K562 (cell line): ENCODE data around the gene ARL10. TPM values are rescaled to one million over a fixed set of nuclear protein-coding genes. Genes with fewer than 3 reads are reported as not detected.

Experiments
- AFF1 ChIP-seq, 2 experiments: fragments of 450-650 bp; IDR thresholded peaks; 2 replicates each; pipeline ENCODE4 v1.6.1; 2018; ENCODE audit warnings: mild to moderate bottlenecking in 2 of 2, low read depth in 1 of 2; ENCODE audit not compliant: partially characterized antibody in 2 of 2
- FIP1L1 ChIP-seq: fragments of 200-400 bp; formaldehyde crosslinking; IDR thresholded peaks from 2 replicates; pipeline ENCODE4 v1.6.1; 2018; ENCODE audit warnings: mild to moderate bottlenecking, low read depth, low read length; ENCODE audit not compliant: poor library complexity, severe bottlenecking
- FOSL1 ChIP-seq: fragments of 200-800 bp; sonication (Bioruptor generic); conservative IDR thresholded peaks from 2 replicates; pipeline ENCODE4 v1.6.1; 2016; ENCODE audit warnings: missing genetic modification characterization, missing compliant biosample characterization
- HDAC1 ChIP-seq, 2 experiments: fragments of 450-650 bp; IDR thresholded peaks; 2 replicates each; pipeline ENCODE4 v1.6.1; 2016 to 2017; ENCODE audit warnings: inconsistent platforms in 1 of 2, mild to moderate bottlenecking in 1 of 2, moderate library complexity in 1 of 2
- LEF1 ChIP-seq: fragments of 450-650 bp; IDR thresholded peaks from 2 replicates; pipeline ENCODE4 v1.6.1; 2016; ENCODE audit warnings: mild to moderate bottlenecking
- MEIS2 ChIP-seq: fragments of 450-650 bp; IDR thresholded peaks from 2 replicates; pipeline ENCODE4 v1.6.1; 2014; ENCODE audit warnings: mild to moderate bottlenecking; ENCODE audit not compliant: partially characterized antibody
- NONO ChIP-seq, 2 experiments: fragments of 200-400 bp in 1 of 2; fragments of 450-650 bp in 1 of 2; formaldehyde crosslinking in 1 of 2; IDR thresholded peaks; 2 replicates each; pipeline ENCODE4 v1.6.1; 2017; ENCODE audit warnings: low read depth in 2 of 2, mild to moderate bottlenecking in 2 of 2, moderate library complexity in 2 of 2, low read length in 1 of 2
- NR2C2 ChIP-seq, 2 experiments: fragments of 200-800 bp in 1 of 2; sonication (Bioruptor generic) in 1 of 2; sonication (generic) in 1 of 2; formaldehyde crosslinking in 1 of 2; IDR thresholded peaks; 2 replicates each; pipeline versions ENCODE4 v1.6.1 to v1.8.0; 2016 to 2022; ENCODE audit warnings: mild to moderate bottlenecking in 1 of 2, missing compliant biosample characterization in 1 of 2, missing genetic modification characterization in 1 of 2, missing genetic modification reagents in 1 of 2
- PATZ1 ChIP-seq: fragments of 250-450 bp; sonication (Bioruptor Pico); IDR thresholded peaks from 2 replicates; pipeline ENCODE4 v1.5.0; 2020; ENCODE audit warnings: mild to moderate bottlenecking, borderline replicate concordance
- PKNOX1 ChIP-seq: fragments of 450-650 bp; IDR thresholded peaks from 2 replicates; pipeline ENCODE4 v1.6.1; 2016
- SIX5 ChIP-seq, 2 experiments: IDR thresholded peaks; 2 replicates each; pipeline ENCODE4 v1.6.1; 2011; ENCODE audit warnings: low read length in 2 of 2, borderline replicate concordance in 1 of 2, low read depth in 1 of 2, mild to moderate bottlenecking in 1 of 2, moderate library complexity in 1 of 2; ENCODE audit not compliant: insufficient read depth in 1 of 2
- U2AF2 ChIP-seq: fragments of 200-400 bp; formaldehyde crosslinking; optimal IDR thresholded peaks from 2 replicates; pipeline ENCODE3; 2017; ENCODE audit warnings: low read depth, mild to moderate bottlenecking, low read length
- WHSC1 ChIP-seq: IDR thresholded peaks from one replicate; pipeline ENCODE4 v1.6.1; 2012; ENCODE audit warnings: low read length, control low read depth, inconsistent platforms
- ZNF280B ChIP-seq: fragments of 250-450 bp; sonication (Bioruptor Pico); IDR thresholded peaks from 2 replicates; pipeline ENCODE4 v1.5.1; 2021; ENCODE audit warnings: mild to moderate bottlenecking
- ZNF589 ChIP-seq: fragments of 200-800 bp; sonication (Bioruptor generic); IDR thresholded peaks from 2 replicates; pipeline ENCODE4 v1.6.1; 2016; ENCODE audit warnings: low read depth, missing genetic modification characterization, missing compliant biosample characterization
- ZNF785 ChIP-seq: fragments of 250-450 bp; sonication (Bioruptor Pico); IDR thresholded peaks from 2 replicates; pipeline ENCODE4 v1.4.0; 2020; ENCODE audit warnings: mild to moderate bottlenecking
- polyA plus RNA-seq, 8 experiments: library from polyadenylated mRNA; depleted of rRNA in 4 of 8; stranded (reverse) in 5 of 8; unstranded in 3 of 8; fragments of >200 nt; fragmentation: Nextera tagmentation in 2 of 8; fragmentation: Illumina TruSeq in 1 of 8; extraction: Ambion mirVana in 2 of 8; extraction: Trizol in 1 of 8; gene quantifications; 2 replicates each; pipeline versions ENCODE4 v1.2.1 to v1.2.3, GENCODE V29; 2011 to 2014; ENCODE audit warnings: inconsistent platforms in 1 of 8, missing spikeins in 1 of 8
- total RNA-seq, 7 experiments: library from RNA; depleted of rRNA in 6 of 7; stranded (reverse); fragments of >200 nt in 6 of 7; fragmentation: Illumina TruSeq in 2 of 7; extraction: Trizol in 2 of 7; gene quantifications; 2 replicates each; pipeline versions ENCODE4 v1.2.1 to v1.2.3, GENCODE V29; 2011 to 2021; ENCODE audit warnings: low replicate concordance in 1 of 7

ARL10 gene
- total and polyA plus RNA-seq, 9 of the 15 experiments (the other 6 are each of a cell fraction or from before 2014, with no cell fraction given), result under 0.01 to 0.40 (median 0.34) TPM; not detected in 3

- TF ChIP-seq AFF1 (IDR thresholded peaks at IDR 0.05; ENCODE audit: low read depth in 1 of 2, partially characterized antibody in 2 of 2) (no peak), LEF1 (no peak), FOSL1 (tag) (no peak), WHSC1 (no peak), NR2C2 (CRISPR knock-in tag; IDR thresholded peaks at IDR 0.05) (no peak), NR2C2 (tag; IDR thresholded peaks at IDR 0.05) (no peak; the same call in none of the 2 replicates), SIX5 (IDR thresholded peaks at IDR 0.05; ENCODE audit: borderline replicate concordance in 1 of 2, insufficient read depth in 1 of 2, low read depth in 1 of 2, low read length in 2 of 2) (no peak), U2AF2 (no peak), MEIS2 (no peak), PATZ1 (CRISPR knock-in tag) (no peak), NONO (IDR thresholded peaks at IDR 0.05; ENCODE audit: low read depth in 2 of 2, low read length in 1 of 2) (no peak), PKNOX1 (no peak), FIP1L1 (peak; percentile 63), ZNF589 (CRISPR knock-in tag) (0 out of 2 replicates have a peak, but pooled peaks have one; percentile 40), ZNF280B (CRISPR knock-in tag) (no peak), HDAC1 (IDR thresholded peaks at IDR 0.05) (no peak), ZNF785 (CRISPR knock-in tag) (no peak)
Observed at GRCh38 chr5:176389135-176390123, 24.1 kb downstream of the ARL10 start (continued).
